Measurements from ENCODE around the gene PLCL2. TPM values are rescaled to one million over a fixed set of nuclear protein-coding genes. Genes with fewer than 3 reads are reported as not detected.

Gene PLCL2
- total RNA-seq, 4 donors from 2014 or later: 4.1 to 9.1 (median 6.7) TPM

DNA sequence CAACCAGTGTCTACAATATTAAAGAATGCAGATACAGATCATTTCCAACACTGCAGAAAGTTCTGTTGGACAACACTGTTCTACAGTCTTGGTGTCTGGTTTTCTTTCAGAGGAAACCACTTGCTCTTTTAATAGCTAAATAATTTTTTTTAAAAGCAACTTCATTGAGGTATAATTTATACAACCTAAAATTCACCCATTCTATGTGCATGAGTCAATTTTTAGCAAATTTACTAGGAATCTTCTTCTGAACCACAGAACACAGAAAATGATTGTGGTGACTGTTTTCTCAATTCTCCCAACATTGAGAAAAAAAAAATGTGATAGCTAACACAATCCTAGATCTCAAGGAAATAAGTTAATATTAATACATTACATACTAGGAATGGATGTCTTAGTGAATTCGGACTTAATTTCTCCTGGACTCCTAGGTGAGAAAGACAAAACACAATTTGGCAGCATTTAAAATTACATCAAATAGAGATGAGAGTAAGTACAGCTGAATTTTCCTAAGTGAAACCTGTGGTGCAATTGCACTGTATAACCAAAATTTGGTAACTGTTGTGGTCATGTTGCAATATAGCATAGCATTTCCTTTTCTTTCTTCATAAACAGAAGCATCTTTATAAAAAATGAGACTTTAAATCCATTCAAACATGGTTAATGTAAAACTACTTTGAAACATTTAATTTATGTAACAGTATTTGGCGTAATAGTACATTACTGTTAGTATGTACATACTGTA is 15.3 kb upstream of the PLCL2 start:
- H3K4me3 ChIP-seq: no peak overlapping the region
- 46% methylated on average over 2 of the region's 2 CpGs for WGBS
- intact Hi-C loops (cut with DNase I): no loop called here

DNA sequence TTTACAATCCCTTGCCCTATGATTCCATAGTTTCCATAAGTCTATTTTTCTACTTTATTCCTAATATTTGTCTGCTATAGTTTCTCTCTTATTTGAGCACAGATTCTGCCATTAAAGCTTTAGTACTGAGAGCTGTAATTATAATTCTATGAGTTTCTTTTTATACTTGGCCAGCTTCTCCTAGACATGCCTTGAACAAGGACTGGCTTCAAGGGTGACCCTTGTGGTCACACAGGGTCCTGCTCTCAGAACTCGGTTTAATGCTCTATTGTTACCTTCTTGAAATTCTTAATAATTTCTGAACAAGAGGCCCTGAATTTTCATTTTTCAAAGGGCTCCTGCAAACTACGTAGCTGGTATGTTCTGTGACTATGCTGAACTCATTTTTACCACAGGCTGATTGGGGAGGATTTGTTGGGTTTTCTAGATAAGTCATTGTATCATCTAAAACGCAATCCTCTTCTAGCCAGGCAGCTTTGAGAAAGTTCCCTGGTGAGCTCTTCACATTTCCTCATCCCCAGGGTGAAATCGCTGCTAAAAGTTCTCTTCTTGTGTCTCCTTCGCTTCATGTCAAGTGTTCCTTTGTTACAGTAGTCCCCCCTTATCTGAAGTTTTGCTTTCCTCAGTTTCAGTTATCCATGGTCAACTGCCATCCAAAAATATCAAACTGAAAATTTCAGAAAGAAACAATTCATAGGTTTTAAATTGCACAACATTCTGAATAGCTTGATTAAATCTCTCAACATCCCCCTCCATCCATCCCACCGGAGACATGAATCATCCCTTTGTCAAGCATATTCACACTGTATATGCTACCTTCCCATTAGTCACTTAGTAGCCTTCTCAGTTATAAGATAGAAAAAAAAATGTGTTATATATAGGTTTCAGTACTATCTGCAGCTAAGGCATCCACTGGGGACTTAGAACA is 12.6 kb upstream of the PLCL2 start:
- no peaks in the 10 kb centered on the region for H3K9me3 ChIP-seq
- no peak overlapping the region for H3K4me3 ChIP-seq
- TF ChIP-seq, protein P1, sequence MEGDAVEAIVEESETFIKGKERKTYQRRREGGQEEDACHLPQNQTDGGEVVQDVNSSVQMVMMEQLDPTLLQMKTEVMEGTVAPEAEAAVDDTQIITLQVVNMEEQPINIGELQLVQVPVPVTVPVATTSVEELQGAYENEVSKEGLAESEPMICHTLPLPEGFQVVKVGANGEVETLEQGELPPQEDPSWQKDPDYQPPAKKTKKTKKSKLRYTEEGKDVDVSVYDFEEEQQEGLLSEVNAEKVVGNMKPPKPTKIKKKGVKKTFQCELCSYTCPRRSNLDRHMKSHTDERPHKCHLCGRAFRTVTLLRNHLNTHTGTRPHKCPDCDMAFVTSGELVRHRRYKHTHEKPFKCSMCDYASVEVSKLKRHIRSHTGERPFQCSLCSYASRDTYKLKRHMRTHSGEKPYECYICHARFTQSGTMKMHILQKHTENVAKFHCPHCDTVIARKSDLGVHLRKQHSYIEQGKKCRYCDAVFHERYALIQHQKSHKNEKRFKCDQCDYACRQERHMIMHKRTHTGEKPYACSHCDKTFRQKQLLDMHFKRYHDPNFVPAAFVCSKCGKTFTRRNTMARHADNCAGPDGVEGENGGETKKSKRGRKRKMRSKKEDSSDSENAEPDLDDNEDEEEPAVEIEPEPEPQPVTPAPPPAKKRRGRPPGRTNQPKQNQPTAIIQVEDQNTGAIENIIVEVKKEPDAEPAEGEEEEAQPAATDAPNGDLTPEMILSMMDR (IDR thresholded peaks at IDR 0.05): no peak
- TF ChIP-seq EP300 (IDR thresholded peaks at IDR 0.05) (no peak), POLR2A (IDR thresholded peaks at IDR 0.05; ENCODE audit: low read depth) (no peak), POLR2AphosphoS5 (IDR thresholded peaks at IDR 0.05) (no peak)

More for the DNA sequence above, 15.3 kb upstream of the PLCL2 start:
- Histone ChIP-seq H3K36me3 (no peaks in the 10 kb centered on the region), H3K4me1 (no peaks in the 10 kb centered on the region), H3K27ac (replicated peaks in 1 of 4) (no peak overlapping the region), H3K27me3 (no peaks in the 10 kb centered on the region), H3K9me3 (no peaks in the 10 kb centered on the region)
- TF ChIP-seq, protein P1 (IDR thresholded peaks at IDR 0.05): no peak
- TF ChIP-seq EP300 (IDR thresholded peaks at IDR 0.05) (no peak), POLR2AphosphoS5 (IDR thresholded peaks at IDR 0.05) (no peak), POLR2A (IDR thresholded peaks at IDR 0.05; ENCODE audit: low read depth) (no peak)
- no peak for DNase-seq (ENCODE audit: extremely low spot score)

DNA sequence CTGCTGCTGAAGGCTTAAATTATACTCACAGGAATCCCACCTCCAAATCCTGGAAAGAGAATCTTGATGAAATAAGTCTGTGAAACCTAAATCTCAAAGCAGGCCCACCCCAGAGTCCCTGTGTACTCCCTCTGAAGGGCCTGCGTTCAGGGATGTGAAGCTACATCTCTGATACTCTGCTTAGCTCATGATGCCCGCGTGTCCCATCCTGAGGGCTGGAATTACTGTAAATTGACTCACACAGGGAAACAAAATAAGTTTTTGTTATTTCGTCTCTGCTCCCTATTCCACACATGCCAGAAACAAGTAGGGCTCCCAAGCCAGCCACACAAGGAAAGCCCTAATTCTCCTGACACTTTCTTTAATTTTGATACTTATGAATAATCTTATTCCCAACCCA is 10.9 kb upstream of the PLCL2 start:
- intact Hi-C loops (cut with DNase I): no loop called here

More for the DNA sequence above, 12.6 kb upstream of the PLCL2 start:
- DNase-seq (ENCODE audit: extremely low spot score): no peak
- no peaks in the 10 kb centered on the region for H3K27me3 ChIP-seq
- H3K36me3 ChIP-seq: no peaks in the 10 kb centered on the region
- 81% methylated on average over 6 of the region's 6 CpGs for WGBS
- H3K4me1 ChIP-seq: no peaks in the 10 kb centered on the region
- no peak overlapping the region for H3K27ac ChIP-seq (replicated peaks in 1 of 4)
- intact Hi-C loops (cut with DNase I): no loop called here

DNA sequence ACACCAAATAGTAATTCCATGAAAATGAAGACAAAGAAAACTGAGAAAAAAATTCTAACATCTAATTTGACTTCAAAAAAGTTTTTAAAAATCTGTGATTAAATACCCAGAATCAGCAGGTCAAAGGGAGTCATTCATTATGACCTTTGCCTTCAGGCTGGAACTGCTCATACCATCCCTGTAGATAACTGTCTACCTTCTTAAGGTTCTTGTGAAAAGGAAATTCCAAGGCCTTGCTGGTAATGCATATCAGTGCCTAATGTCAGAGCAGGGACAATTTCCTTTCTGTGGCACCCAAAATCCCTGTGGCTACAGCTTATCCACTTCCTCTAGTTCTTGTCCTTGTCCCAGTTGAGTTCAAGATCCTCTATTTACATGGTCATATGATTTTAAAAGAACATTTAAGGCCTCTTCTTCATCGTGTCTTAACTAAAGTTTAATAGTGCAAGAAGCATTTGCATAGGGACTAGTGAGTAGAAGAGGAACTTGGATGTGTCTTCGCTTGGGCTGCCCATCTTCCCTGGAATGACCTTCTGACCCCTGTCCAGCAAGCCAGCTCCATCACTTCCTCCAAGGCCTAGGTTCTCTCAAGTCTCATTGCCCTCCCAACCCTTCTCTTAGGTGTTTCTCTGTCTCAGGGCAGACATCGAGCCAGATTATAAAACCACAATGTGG is 8.7 kb upstream of the PLCL2 start:
- intact Hi-C loops (cut with DNase I): no loop called here
- 87% methylated on average over 3 of the region's 3 CpGs for WGBS
- no peak overlapping the region for H3K27ac ChIP-seq (replicated peaks in 1 of 4)

More for the DNA sequence above, 10.9 kb upstream of the PLCL2 start:
- Histone ChIP-seq H3K27ac (replicated peaks in 1 of 4) (no peak overlapping the region), H3K9me3 (no peaks in the 10 kb centered on the region), H3K4me1 (no peaks in the 10 kb centered on the region), H3K36me3 (no peaks in the 10 kb centered on the region), H3K4me3 (no peak overlapping the region), H3K27me3 (no peaks in the 10 kb centered on the region)
- WGBS: 85% methylated on average over 4 of the region's 4 CpGs
- no peak for DNase-seq (ENCODE audit: extremely low spot score)
- TF ChIP-seq POLR2A (IDR thresholded peaks at IDR 0.05; ENCODE audit: low read depth): no peak

More for the DNA sequence above, 8.7 kb upstream of the PLCL2 start:
- Histone ChIP-seq H3K27me3 (no peaks in the 10 kb centered on the region), H3K4me3 (no peak overlapping the region), H3K36me3 (no peaks in the 10 kb centered on the region), H3K9me3 (no peaks in the 10 kb centered on the region), H3K4me1 (no peaks in the 10 kb centered on the region)
- DNase-seq (ENCODE audit: extremely low spot score): no peak
- TF ChIP-seq EP300 (IDR thresholded peaks at IDR 0.05) (no peak), POLR2AphosphoS5 (IDR thresholded peaks at IDR 0.05) (no peak), POLR2A (IDR thresholded peaks at IDR 0.05; ENCODE audit: low read depth) (no peak)
- TF ChIP-seq, protein P1 (IDR thresholded peaks at IDR 0.05): no peak

Data from esophagus muscularis mucosa (tissue), 4 donors.